ENCODE measurements around the gene CDO1.

DNA sequence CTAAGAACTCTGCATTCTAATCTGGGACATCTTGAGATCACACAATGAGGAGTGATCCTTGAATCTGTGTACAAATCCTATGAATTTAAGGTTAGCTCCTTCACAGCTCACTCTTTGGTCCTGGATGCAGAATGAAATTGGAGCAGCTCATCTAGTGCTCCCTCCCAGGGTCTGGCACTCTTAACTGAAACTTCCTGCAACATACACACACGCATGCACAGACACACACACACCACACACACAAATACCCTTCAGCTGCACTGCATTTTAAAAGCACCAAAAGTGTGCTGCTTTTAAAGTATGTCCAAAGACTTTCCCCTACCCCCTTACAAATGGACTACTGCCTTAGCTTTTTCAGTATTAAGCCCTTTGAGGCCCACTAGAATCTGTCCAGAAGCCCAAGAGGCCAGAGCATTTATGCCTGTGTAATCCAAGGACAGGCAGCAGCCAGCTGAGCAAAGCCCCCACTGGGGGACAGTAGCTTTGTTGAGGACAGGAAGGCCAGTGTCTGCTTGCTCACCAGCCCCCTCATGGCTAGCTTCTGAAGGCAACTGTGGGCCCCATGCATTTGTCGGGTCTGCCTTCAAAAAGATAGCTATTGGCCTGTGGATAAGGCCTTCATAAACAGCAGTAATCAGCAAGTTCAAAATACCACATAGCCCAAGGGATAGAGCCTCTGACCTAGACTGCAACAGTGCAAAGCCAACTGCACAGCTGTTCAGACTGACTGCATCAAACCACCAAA is 43.6 kb downstream of the CDO1 start:
- TF ChIP-seq, protein P1, sequence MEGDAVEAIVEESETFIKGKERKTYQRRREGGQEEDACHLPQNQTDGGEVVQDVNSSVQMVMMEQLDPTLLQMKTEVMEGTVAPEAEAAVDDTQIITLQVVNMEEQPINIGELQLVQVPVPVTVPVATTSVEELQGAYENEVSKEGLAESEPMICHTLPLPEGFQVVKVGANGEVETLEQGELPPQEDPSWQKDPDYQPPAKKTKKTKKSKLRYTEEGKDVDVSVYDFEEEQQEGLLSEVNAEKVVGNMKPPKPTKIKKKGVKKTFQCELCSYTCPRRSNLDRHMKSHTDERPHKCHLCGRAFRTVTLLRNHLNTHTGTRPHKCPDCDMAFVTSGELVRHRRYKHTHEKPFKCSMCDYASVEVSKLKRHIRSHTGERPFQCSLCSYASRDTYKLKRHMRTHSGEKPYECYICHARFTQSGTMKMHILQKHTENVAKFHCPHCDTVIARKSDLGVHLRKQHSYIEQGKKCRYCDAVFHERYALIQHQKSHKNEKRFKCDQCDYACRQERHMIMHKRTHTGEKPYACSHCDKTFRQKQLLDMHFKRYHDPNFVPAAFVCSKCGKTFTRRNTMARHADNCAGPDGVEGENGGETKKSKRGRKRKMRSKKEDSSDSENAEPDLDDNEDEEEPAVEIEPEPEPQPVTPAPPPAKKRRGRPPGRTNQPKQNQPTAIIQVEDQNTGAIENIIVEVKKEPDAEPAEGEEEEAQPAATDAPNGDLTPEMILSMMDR (conservative IDR thresholded peaks at IDR 0.05 in 1 of 2, IDR thresholded peaks at IDR 0.05 in 1 of 2; ENCODE audit: extremely low read depth in 1 of 2, insufficient read depth in 1 of 2, low read depth in 1 of 2, low read length in 2 of 2) = no peak
- TF ChIP-seq EZH2 (IDR thresholded peaks at IDR 0.05; ENCODE audit: borderline replicate concordance, low read length) = no peak

All from mammary epithelial cell (primary cell).